ENCODE results near the gene TBC1D9B.

Gene TBC1D9B

DNA sequence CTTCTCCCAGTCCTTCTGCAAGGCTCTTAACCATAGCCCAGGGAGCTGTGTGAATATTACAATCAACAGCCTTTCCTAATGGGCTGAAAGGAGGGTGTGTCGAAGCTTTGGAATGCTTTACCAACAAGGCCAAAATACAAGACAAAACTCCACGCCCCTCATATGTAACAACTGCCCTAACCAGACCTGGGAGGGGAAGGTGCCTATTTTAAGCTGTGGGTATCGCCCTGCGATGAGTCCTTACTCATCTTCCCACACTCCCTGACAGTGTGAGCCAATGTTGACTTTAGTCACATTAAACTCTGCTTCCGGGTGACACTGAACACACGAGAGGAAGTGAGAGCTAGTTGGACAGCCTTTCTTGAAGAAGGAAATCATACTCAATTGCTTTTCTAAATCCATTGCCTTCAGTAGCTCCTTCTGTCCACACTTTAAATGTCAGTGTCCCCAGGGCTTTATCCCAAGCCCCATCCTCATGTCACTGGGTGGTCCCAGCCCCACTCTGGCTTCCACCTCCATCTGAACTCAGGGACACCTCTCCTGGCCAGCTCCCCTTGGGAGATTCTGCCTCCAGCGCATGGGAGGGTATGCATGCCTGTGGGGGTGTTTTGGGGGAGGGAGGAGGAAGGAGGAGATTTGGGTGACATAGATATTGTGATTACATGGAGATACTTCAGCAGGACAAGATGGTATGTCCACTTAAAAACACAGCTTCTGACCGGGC, 6.5 kb upstream of the TBC1D9B start:
- no peak for ATAC-seq
- Mint-ChIP-seq H3K4me3 (no peak overlapping the region), H3K9me3 (no peaks in the 10 kb centered on the region), H3K4me1 (peaks cover 6% of the 10 kb centered on the region), H3K27me3 (peaks cover 8% of the 10 kb centered on the region), H3K27ac (peak overlapping the region in 1 of 2 donors; percentile 34)
- DNase-seq = no peak

DNA sequence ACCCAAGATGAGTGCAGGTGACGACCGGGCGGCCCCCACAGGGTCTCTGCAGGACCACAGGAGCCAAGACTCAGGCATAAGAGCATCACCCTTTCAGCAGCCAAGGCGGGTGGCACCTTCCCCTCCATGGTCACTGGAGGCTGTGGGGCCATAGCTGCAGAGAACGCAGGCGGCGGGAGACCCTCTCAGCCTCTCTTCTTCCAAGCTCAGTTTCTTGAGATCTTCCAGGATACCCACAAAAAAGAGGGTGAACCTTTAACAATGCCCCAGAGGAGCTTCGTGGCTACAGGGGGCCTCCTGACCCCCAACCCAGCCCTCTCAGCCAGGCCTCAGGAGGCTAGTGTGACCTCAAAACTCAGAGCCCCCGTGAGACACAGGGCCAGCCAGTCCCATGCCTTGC, 5.8 kb upstream of the TBC1D9B start:
- ATAC-seq = no peak
- H3K27ac Mint-ChIP-seq = peak overlapping the region in 1 of 2 donors; percentile 82
- peaks cover 6% of the 10 kb centered on the region for H3K4me1 Mint-ChIP-seq
- no peak for DNase-seq
- H3K4me3 Mint-ChIP-seq = no peak overlapping the region
- no peaks in the 10 kb centered on the region for H3K9me3 Mint-ChIP-seq
- H3K27me3 Mint-ChIP-seq = peaks cover 8% of the 10 kb centered on the region

DNA sequence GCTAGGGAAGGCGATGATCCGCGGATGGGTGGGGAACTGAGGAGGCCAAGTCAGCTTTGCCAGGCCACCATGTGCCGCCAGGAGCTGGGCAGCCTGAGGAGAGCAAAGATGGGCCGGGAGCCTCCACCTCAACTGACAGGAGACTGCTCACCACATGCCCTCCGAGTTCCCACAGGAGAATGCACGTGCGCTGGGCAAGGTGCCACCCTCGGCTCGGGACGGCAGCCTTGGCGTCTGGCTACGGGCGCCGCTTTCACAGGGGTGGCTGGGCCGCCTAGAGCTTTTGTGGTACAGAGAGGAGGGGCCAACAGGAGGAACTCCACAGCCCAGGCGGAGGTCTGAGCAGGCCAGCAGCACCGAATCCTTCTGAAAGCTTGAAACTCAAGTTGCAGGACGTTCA, 5.3 kb upstream of the TBC1D9B start:
- no peak overlapping the region for H3K27ac Mint-ChIP-seq
- no peak for ATAC-seq
- DNase-seq = no peak
- H3K9me3 Mint-ChIP-seq = no peaks in the 10 kb centered on the region
- H3K4me1 Mint-ChIP-seq = peaks cover 6% of the 10 kb centered on the region
- peaks cover 8% of the 10 kb centered on the region for H3K27me3 Mint-ChIP-seq
- no peak overlapping the region for H3K4me3 Mint-ChIP-seq

DNA sequence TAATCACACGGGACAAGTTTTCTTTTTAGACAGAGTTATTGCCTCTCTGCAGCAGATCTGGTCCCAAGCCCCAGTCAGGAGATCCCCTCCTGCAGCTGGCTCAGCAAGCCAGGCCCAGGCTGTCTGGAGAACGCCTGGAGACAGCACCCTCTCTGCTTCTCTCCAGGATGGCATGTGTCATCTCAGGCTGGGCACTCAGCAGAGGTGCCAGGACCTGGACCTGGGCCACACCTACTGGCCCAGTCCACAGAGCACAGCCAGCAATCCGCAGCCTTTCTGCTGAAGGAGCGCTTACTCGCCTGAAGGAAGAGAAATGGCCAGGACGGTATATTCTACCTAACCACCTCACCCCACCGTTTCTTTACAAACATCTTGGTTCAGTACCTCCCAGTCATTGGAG, 4.7 kb upstream of the TBC1D9B start:
- peaks cover 4% of the 10 kb centered on the region for H3K4me1 Mint-ChIP-seq
- H3K9me3 Mint-ChIP-seq = no peaks in the 10 kb centered on the region
- peaks cover 8% of the 10 kb centered on the region for H3K27me3 Mint-ChIP-seq
- no peak overlapping the region for H3K4me3 Mint-ChIP-seq
- H3K27ac Mint-ChIP-seq = peak overlapping the region in 1 of 2 donors; percentile 85
- no peak for ATAC-seq
- DNase-seq = no peak

DNA sequence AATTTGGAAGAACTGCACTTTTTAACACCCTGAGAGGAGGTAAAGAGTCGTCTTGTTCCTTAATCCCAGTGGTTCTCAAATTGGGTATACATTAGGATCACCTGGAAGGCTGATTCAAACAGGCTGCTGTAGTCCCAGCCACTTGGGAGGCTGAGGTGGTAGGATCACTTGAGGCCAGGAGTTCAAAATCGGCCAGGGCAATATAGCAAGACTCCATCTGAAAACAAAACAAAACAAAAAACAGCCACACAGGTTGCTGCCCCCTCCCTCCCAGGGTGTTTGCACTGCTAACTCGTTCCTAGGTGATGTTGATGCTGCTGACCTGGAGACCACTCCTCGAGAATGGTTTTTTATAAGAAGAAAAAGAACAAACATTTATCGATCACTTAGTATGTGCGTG, 1.5 kb upstream of the TBC1D9B start:
- no peaks in the 10 kb centered on the region for H3K27me3 Mint-ChIP-seq
- ATAC-seq = no peak
- no peak overlapping the region for H3K27ac Mint-ChIP-seq
- no peaks in the 10 kb centered on the region for H3K9me3 Mint-ChIP-seq
- peaks cover 15% of the 10 kb centered on the region for H3K4me1 Mint-ChIP-seq
- no peak overlapping the region for H3K4me3 Mint-ChIP-seq
- no peak for DNase-seq

DNA sequence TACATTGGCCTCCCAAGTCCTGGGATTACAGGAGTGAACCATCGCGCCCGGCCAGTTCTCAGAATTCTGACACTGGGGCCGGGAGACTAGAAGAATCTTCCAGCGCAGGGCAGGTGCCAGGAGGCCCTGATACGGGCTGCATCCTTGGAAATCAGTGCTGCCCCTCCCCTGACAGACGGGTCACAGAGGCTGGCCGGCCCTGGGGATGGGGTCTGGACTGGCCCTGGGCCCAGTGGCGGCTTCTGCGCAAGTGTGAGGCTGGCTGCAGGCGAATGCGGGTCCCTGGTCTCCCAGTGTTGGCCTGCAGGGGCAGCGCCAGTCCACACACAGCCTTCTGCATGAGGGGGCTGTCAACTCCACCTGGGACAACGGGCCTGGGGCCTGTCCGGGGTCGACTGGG, 831 bp upstream of the TBC1D9B start:
- H3K27me3 Mint-ChIP-seq = no peaks in the 10 kb centered on the region
- no peaks in the 10 kb centered on the region for H3K9me3 Mint-ChIP-seq
- ATAC-seq = no peak
- DNase-seq = no peak
- H3K4me3 Mint-ChIP-seq = peak overlapping the region; percentile 78 to 80
- H3K4me1 Mint-ChIP-seq = peaks cover 15% of the 10 kb centered on the region
- H3K27ac Mint-ChIP-seq = peak overlapping the region in 1 of 2 donors; percentile 19

DNA sequence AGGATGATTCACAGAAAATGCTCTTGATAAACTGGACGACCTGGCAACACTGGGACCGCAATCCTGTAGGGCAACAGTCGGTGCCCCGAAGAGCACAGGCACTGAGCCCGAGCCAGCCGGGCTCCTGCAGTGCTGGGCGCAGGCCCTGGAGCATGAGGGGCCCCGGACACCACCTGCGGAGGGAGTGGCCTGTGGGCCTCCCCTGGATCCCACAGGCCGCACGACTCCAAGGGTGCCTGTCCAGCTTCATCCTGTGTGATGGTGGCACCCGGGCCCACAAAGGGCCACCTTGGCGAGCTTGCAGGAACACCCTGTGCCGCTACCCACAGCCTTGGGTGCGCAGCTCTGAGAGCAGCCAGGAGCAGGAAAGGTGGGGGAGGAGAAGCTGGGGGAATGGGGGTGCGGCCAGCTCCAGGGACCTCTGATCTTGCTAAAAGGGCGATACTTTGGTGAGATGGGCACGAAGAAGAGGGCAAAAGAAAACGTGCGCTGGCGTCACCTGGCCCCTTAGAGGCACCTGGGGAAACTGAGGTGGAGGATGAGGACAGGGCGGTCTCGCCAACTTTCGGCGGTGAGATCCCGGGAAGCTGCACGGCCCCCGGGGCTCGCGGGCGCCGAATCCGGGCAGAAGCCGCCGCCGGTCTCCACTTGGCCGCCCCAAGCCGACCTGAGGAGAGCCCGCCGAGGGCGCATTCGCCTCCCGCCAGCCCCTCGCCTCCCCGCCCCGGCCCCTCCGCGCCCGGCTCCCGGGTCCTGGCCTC, 722 bp downstream of the TBC1D9B start:
- no peaks in the 10 kb centered on the region for H3K27me3 Mint-ChIP-seq
- H3K4me1 Mint-ChIP-seq = peaks cover 15% of the 10 kb centered on the region
- H3K9me3 Mint-ChIP-seq = no peaks in the 10 kb centered on the region
- DNase-seq (peak; percentile 24 to 30), ATAC-seq (peak; percentile 51)
- H3K27ac Mint-ChIP-seq = peak overlapping the region; percentile 94 to 96
- H3K4me3 Mint-ChIP-seq = peak overlapping the region; percentile 92 to 97

DNA sequence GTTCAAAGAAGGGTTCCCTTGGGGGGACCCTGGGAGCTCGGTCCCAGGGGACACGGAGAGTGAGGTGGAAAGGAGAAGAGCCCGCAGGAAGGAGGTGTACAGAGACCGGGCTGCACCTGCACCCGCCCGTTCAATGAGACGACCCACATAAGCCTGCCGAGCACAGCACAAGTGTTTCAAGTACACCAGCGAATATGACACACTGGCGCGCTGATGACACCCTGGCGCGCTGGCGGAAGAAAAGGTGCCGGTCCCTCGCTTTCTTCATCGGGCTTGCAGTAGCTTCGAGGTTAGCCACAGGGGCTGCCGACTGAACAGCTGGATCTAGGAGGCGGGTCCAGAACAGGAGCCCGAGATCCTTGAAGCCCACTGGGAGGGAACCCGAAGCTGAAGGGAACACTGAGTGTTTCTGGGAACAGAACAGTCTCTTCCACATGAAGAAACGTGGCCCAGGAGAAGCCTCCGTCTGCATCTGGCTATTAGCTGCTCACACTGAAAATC, 1.4 kb downstream of the TBC1D9B start:
- Mint-ChIP-seq H3K27me3 (no peaks in the 10 kb centered on the region), H3K27ac (peak overlapping the region in 1 of 2 donors; percentile 89), H3K4me1 (peaks cover 15% of the 10 kb centered on the region), H3K4me3 (peak overlapping the region; percentile 92 to 97), H3K9me3 (no peaks in the 10 kb centered on the region)
- no peak for ATAC-seq
- no peak for DNase-seq

DNA sequence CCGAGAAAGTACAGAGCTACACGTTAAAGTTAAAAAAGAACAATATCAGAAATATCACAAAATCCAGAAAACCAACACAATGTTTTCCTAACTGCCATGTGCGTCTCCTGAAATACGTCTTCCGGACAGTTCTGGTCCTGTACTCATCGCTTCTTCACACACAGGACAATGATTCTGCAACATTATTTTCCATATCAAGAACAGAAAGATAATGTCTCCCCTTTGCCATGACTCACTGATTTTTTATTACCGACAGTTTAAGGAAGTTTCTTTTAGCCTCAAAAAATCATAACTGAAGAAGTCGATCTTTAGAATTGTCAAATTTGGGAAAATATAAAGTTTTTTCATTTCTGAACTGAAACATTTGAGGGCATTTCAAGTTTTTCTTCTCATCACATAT, 2.5 kb downstream of the TBC1D9B start:
- H3K27ac Mint-ChIP-seq = no peak overlapping the region
- H3K9me3 Mint-ChIP-seq = no peaks in the 10 kb centered on the region
- H3K4me3 Mint-ChIP-seq = no peak overlapping the region
- H3K27me3 Mint-ChIP-seq = no peaks in the 10 kb centered on the region
- ATAC-seq = no peak
- H3K4me1 Mint-ChIP-seq = peaks cover 15% of the 10 kb centered on the region
- no peak for DNase-seq

DNA sequence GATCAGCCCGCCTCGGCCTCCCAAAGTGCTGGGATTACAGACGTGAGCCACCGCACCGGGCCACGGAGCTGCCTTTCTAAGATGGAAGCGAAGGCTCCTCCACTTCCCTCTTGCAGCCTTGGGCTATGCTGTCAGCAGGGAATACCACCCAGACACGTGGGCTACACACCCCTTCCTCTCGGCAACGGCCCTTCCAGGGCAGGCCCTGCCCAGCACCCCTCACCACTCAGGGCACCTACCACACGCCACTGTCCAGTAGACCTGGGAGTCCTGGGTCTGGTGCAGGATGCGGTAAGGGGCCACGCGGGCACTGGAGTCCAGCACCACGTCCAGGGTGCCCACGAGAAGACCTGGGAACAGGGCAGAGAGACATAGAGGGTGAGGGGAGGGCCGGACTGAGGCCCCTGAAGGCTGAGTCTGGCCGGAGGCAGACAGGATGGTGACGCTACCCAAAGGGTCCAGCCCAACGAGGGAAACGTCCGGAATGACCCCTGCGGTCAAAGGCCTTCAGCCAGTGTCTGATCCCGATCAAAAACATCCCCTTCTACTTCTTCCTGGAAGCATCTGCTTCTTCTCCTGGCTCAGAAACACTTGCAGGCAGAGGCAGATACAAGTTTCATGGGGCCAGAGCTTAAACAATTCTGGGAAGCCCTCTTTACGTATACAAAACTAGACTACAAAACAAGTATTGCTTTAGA, 3.1 kb downstream of the TBC1D9B start:
- H3K27me3 Mint-ChIP-seq = no peaks in the 10 kb centered on the region
- no peak for DNase-seq
- H3K4me1 Mint-ChIP-seq = peaks cover 15% of the 10 kb centered on the region
- no peak overlapping the region for H3K27ac Mint-ChIP-seq
- no peak for ATAC-seq
- H3K9me3 Mint-ChIP-seq = no peaks in the 10 kb centered on the region
- no peak overlapping the region for H3K4me3 Mint-ChIP-seq

DNA sequence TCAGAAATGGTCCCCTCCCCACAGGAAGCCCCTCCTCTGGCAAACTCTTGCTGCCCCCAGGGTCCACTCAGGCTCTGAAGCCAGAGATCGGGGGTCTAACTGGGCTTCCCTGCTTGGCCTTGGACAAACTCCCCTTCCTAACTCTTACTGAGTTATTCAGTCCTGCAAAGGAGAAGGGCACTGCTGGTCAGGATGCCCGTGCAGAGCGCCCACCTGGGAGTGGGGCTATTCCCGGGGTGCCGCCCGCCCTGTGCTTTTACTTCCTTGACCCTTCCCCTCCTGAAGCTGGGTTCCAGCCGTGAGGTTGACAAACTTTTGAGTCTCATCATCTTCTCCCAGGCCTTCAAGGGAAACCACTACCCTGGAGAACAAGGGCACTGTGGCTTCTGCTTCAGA, 4.9 kb downstream of the TBC1D9B start:
- no peak for ATAC-seq
- H3K9me3 Mint-ChIP-seq = no peaks in the 10 kb centered on the region
- H3K27ac Mint-ChIP-seq = peak overlapping the region in 1 of 2 donors; percentile 93
- H3K27me3 Mint-ChIP-seq = no peaks in the 10 kb centered on the region
- peaks cover 15% of the 10 kb centered on the region for H3K4me1 Mint-ChIP-seq
- DNase-seq = no peak
- no peak overlapping the region for H3K4me3 Mint-ChIP-seq

DNA sequence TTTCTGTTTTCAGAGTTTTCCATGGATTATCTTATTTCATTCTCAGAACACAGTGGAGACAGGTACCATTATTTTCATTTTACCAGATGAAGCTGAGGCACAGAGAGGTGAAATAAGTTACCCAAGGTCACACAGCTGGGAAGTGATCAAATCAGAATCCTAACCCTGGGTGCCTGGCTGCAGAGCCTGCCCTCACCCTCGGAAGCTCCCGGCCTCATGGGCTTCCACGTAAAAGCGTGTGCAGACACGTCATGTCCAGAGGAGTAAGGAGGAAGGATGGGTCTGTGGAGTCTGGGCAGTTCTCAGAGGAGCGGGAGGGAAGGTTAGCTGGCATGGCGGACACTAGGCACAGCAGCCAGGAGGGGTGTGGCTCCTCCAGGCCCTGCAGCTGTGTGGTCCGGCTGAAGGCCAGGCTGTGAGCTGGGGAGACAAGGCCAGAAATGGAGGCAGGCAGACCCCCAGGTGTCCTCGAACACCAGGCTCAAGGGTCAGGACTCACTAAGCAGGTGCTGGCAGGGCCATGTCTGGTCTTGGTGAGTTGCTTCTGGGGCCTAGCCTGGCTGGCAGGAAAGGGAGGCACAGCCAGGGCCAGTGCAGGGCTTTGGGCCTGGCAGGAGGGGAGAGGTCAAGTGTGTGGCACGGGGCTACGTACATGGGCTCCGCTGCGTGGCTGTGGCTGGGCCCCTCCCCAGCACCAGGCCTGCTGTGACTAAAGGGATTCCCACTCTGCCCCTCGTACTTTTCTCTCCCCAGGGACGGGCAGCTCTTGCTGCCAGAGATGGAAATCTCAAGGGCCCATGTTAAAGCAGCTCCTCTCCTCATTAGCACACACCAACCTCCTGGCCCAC, 5.6 kb downstream of the TBC1D9B start:
- Mint-ChIP-seq H3K4me3 (no peak overlapping the region), H3K27me3 (no peaks in the 10 kb centered on the region), H3K9me3 (no peaks in the 10 kb centered on the region), H3K4me1 (peaks cover 15% of the 10 kb centered on the region), H3K27ac (peak overlapping the region in 1 of 2 donors; percentile 93)
- ATAC-seq (no peak), DNase-seq (no peak)

DNA sequence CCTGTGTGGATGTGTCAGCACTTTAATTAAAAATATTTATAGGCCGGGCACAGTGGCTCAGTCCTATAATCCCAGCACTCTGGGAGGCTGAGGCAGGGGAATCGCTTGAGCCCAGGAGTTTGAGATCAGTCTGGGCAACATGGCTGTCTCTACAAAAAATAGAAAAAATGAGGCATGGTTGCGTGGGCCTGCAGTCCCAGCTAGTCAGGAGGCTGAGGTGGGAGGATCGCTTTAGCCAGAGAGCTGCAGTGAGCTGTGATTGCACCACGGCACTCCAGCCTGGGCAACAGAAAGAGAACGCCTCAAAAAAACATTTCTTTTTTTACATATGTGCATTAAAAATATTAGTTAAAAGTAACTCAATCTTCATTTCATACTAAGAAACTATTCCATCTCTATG, 6.2 kb downstream of the TBC1D9B start:
- no peak for ATAC-seq
- H3K4me1 Mint-ChIP-seq = peaks cover 8% of the 10 kb centered on the region

DNA sequence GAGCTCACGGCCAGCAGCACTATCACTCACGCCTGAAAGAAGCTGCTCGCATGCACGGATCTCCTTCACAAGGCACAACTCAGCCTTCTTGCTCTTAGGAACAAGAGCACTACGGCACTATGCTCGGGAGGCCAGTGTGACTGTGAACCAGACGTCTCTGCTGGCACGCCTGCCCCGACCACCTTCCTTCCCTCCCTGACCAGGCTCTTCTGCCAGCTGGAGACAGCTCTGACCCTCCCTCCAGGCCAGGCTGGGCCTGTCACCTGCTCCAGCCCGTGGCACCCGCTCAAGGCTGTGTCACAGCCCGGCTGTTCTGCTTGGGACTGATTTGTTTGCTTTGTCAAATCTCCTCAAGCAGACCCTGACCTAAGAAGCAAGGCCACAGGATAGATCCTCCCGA, 7.0 kb downstream of the TBC1D9B start:
- Mint-ChIP-seq H3K27ac (peak overlapping the region in 1 of 2 donors; percentile 12), H3K9me3 (no peaks in the 10 kb centered on the region), H3K4me3 (no peak overlapping the region), H3K4me1 (peaks cover under 1% of the 10 kb centered on the region), H3K27me3 (no peaks in the 10 kb centered on the region)
- DNase-seq (no peak), ATAC-seq (no peak)

More for the DNA sequence above, 6.2 kb downstream of the TBC1D9B start:
- no peak overlapping the region for H3K27ac Mint-ChIP-seq
- no peaks in the 10 kb centered on the region for H3K9me3 Mint-ChIP-seq
- no peak overlapping the region for H3K4me3 Mint-ChIP-seq
- DNase-seq = no peak
- no peaks in the 10 kb centered on the region for H3K27me3 Mint-ChIP-seq

DNA sequence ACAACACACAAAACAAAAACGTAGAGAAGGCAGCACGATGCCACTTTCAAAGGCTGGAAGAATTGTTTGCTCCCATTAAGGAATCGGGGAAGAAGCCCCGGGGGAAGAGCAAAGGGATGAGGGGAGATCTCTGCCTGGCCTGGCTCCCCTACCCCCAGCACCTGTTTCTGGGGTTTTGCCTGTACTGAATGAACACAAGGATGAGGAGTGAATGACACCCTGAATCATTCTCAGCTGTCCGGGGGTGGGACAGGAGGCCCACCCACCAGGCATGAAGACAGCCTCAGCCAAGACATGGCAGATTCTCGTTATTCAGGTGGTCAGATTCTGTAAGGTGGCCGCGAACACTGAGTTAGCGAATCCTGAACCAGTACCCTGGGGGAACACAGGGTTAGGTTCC, 7.5 kb downstream of the TBC1D9B start:
- Mint-ChIP-seq H3K4me3 (no peak overlapping the region), H3K9me3 (no peaks in the 10 kb centered on the region), H3K27me3 (no peaks in the 10 kb centered on the region), H3K4me1 (no peaks in the 10 kb centered on the region), H3K27ac (no peak overlapping the region)
- ATAC-seq = no peak
- no peak for DNase-seq

Data from stimulated activated naive CD8-positive, alpha-beta T cell treated with anti-CD3 and anti-CD28 coated beads, Interleukin-15, amount 100 ng/mL, for 72 hours (primary cell).